IPS-20b (cell line): ENCODE measurements around the gene CD151.

ENCODE experiments used
- H3K27ac ChIP-seq: one replicate; pipeline ENCODE4 v1.5.1; 2013; ENCODE audit warnings: low read length
- H3K27me3 ChIP-seq: 2 replicates; pipeline ENCODE4 v1.6.1; 2013; ENCODE audit warnings: mild to moderate bottlenecking, low read length, inconsistent platforms; ENCODE audit not compliant: insufficient read depth
- H3K36me3 ChIP-seq: 2 replicates; pipeline ENCODE4 v1.6.1; 2013; ENCODE audit warnings: low read depth, mild to moderate bottlenecking, inconsistent platforms, low read length, moderate library complexity; ENCODE audit not compliant: insufficient read depth
- H3K4me1 ChIP-seq: 2 replicates; pipeline ENCODE4 v1.6.1; 2013; ENCODE audit warnings: mild to moderate bottlenecking, control low read depth, inconsistent platforms, low read length, moderate library complexity; ENCODE audit not compliant: insufficient read depth
- H3K4me3 ChIP-seq: 2 replicates; pipeline ENCODE4 v1.5.1; 2013; ENCODE audit warnings: mild to moderate bottlenecking, low read length, inconsistent platforms
- H3K9ac ChIP-seq: 2 replicates; pipeline ENCODE4 v1.6.1; 2013; ENCODE audit warnings: low read depth, mild to moderate bottlenecking, inconsistent platforms, low read length, moderate library complexity
- H3K9me3 ChIP-seq: 2 replicates; pipeline ENCODE4 v1.6.1; 2013; ENCODE audit warnings: mild to moderate bottlenecking, low read depth, low read length, inconsistent platforms; ENCODE audit not compliant: insufficient read depth

The CD151 gene

GRCh38 chr11:826836-827145 lies 6.0 kb upstream of the CD151 start:
- peak overlapping the region; percentile 64; the same call in 1 of the 2 replicates for H3K4me3 ChIP-seq
- H3K4me1 ChIP-seq, result peaks cover 17% of the 10 kb centered on the region
- H3K27me3 ChIP-seq, result peaks cover 65% of the 10 kb centered on the region
- no peaks in the 10 kb centered on the region for H3K9me3 ChIP-seq
- no peak overlapping the region for H3K27ac ChIP-seq
- peaks cover 8% of the 10 kb centered on the region for H3K36me3 ChIP-seq
- no peak overlapping the region for H3K9ac ChIP-seq

DNA sequence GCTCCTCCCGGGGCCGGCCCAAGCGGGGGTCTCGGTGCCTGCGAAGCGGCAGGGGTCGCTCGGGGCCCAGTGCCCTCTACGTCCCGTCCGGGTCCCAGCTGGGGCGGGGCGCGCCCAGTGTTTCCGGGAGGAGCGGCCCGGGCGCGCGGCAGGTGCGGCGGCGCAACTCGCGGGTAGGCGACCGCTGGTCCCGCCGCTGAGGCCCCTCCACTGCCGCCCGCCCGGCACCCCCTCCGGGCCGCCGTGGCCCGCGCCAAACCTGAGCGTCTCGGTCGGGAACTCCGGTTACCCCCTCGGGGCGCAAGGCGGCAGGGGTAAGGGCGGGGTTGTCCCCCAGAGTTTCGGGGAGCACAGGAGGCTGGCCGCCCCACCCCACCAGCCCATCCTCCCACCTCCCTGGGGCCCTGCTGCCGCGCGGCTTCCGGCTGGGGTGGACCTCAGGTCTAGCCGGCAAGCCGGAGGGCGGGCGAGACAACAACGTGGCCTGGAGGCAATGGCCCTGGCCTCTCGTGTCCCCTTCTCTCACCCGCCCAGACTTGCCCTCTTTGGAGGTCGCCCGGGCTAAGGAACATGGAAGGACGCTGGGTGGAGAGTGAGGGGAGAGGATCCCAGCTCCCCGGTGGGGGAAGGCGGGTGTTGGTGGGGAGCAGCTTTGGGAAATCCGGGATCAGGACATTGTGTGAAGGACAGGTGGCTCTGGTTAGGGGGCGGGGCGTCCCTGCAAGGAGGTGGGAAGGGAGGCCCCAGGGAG lies 5.4 kb upstream of the CD151 start:
- Histone ChIP-seq H3K36me3 (peaks cover 6% of the 10 kb centered on the region), H3K9ac (peak overlapping the region; percentile 50; the same call in 1 of the 2 replicates), H3K27me3 (peaks cover 70% of the 10 kb centered on the region), H3K27ac (no peak overlapping the region), H3K9me3 (no peaks in the 10 kb centered on the region), H3K4me3 (peak overlapping the region; percentile 64), H3K4me1 (peaks cover 22% of the 10 kb centered on the region)

- Histone ChIP-seq H3K4me1 (peaks cover 22% of the 10 kb centered on the region), H3K36me3 (peaks cover 4% of the 10 kb centered on the region; the same call in 1 of the 2 replicates), H3K9me3 (no peaks in the 10 kb centered on the region), H3K4me3 (peak within 1 kb of the TSS; percentile 64), H3K27me3 (peaks cover 72% of the 10 kb centered on the region), H3K27ac (no peak within 1 kb of the TSS), H3K9ac (peak within 1 kb of the TSS; percentile 50; the same call in 1 of the 2 replicates)
These were observed 4.9 kb upstream of the CD151 start, which contains the start of gene CRACR2B for GRCh38 chr11:827897-828192. Gene CRACR2B (plus strand): TSS chr11:827919. CDS start chr11:828608, 689 bp downstream.

- Histone ChIP-seq H3K4me3 (peak overlapping the region; percentile 56; the same call in 1 of the 2 replicates), H3K27me3 (peaks cover 76% of the 10 kb centered on the region), H3K36me3 (peaks cover 4% of the 10 kb centered on the region; the same call in 1 of the 2 replicates), H3K4me1 (peaks cover 22% of the 10 kb centered on the region), H3K27ac (no peak overlapping the region), H3K9me3 (no peaks in the 10 kb centered on the region), H3K9ac (peak overlapping the region; percentile 45; the same call in 1 of the 2 replicates)
These were observed 4.1 kb upstream of the CD151 start for GRCh38 chr11:828506-829175.

- Histone ChIP-seq H3K4me1 (peaks cover 25% of the 10 kb centered on the region), H3K4me3 (peak overlapping the region; percentile 56), H3K27ac (no peak overlapping the region)
These were observed 3.4 kb upstream of the CD151 start for GRCh38 chr11:829176-829846.

GRCh38 chr11:829847-830294 lies 2.9 kb upstream of the CD151 start:
- peaks cover 81% of the 10 kb centered on the region for H3K27me3 ChIP-seq
- H3K9ac ChIP-seq, result peak overlapping the region; percentile 45; the same call in 1 of the 2 replicates
- peak overlapping the region; percentile 56; the same call in 1 of the 2 replicates for H3K4me3 ChIP-seq
- H3K9me3 ChIP-seq, result no peaks in the 10 kb centered on the region
- peaks cover 4% of the 10 kb centered on the region; the same call in 1 of the 2 replicates for H3K36me3 ChIP-seq
- peaks cover 25% of the 10 kb centered on the region for H3K4me1 ChIP-seq
- H3K27ac ChIP-seq, result no peak overlapping the region

More at GRCh38 chr11:829176-829846, 3.4 kb upstream of the CD151 start:
- Histone ChIP-seq H3K9ac (peak overlapping the region; percentile 45; the same call in 1 of the 2 replicates), H3K27me3 (peaks cover 81% of the 10 kb centered on the region), H3K9me3 (no peaks in the 10 kb centered on the region), H3K36me3 (peaks cover 4% of the 10 kb centered on the region; the same call in 1 of the 2 replicates)

DNA sequence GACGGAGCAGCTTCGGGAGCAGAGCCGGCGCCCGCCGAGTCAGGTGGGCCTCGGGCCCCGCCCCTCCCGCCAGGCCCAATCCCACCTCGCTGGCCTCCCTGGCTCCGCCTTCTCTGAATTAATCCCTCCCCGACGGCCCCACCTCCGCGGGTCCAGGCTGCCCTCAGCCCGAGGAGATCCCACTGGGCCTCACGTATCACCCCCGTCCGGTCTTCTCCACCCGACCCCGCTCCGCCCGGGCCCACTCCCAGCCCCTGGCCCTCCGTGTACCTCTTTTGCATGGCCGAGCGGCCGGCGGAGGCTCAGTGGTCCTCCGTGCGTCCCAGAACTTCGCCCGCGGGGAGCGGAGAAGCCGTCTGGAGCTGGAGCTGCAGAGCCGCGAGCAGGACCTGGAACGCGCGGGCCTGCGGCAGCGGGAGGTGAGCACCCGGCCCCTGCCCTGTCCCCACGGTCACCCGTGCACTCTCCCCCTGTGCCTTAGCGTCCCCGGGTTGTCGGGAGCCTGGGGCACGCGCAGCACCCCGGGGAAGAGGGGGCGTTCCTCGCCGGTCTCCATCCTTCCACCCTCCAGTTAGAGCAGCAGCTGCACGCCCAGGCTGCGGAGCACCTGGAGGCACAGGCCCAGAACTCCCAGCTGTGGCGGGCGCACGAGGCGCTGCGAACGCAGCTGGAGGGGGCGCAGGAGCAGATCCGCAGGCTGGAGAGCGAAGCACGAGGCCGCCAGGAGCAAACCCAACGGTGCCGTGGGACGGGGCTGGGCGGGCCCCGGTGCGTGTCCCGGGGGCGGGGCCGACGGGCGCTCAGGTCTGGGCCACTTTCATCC lies 2.2 kb upstream of the CD151 start:
- Histone ChIP-seq H3K36me3 (no peaks in the 10 kb centered on the region), H3K27me3 (peaks cover 77% of the 10 kb centered on the region), H3K9ac (no peak overlapping the region), H3K27ac (no peak overlapping the region), H3K4me1 (peaks cover 25% of the 10 kb centered on the region), H3K9me3 (no peaks in the 10 kb centered on the region), H3K4me3 (peak overlapping the region; percentile 56)

DNA sequence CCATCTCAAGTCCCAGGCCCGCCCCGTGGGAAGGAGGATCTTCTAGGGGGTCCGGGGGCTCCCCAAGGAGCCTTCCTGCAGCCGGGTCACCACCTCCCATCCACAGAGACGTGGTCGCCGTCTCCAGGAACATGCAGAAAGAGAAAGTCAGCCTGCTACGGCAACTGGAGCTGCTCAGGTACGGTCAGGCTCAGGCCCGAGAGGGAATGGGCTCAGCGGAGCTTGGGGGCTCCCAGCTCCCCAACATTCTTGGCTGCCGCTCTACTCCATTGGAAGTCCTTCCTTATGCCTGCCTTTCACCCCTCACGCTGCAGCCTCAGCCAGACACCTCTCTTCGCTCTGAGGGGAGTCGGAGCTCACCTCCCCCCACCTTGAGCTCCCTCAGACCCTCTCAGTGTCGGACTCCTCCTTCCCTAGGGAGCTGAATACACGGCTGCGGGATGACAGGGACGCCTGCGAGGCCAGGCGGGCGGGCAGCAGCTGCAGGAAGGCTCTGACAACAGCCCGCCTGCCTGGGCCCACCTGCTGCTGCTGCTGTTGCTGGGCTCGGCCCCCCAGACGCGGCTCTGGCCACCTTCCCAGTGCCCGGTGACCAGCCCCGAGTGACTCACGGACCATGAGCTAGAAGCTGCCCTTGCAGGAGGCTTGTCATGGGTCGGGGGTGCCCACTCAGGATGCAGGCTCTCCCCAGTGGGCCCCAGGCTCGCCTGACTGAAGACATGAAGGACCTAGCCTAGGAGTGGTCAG lies 1.5 kb upstream of the CD151 start:
- Histone ChIP-seq H3K27me3 (peaks cover 70% of the 10 kb centered on the region), H3K9ac (no peak overlapping the region), H3K4me1 (peaks cover 25% of the 10 kb centered on the region)

DNA sequence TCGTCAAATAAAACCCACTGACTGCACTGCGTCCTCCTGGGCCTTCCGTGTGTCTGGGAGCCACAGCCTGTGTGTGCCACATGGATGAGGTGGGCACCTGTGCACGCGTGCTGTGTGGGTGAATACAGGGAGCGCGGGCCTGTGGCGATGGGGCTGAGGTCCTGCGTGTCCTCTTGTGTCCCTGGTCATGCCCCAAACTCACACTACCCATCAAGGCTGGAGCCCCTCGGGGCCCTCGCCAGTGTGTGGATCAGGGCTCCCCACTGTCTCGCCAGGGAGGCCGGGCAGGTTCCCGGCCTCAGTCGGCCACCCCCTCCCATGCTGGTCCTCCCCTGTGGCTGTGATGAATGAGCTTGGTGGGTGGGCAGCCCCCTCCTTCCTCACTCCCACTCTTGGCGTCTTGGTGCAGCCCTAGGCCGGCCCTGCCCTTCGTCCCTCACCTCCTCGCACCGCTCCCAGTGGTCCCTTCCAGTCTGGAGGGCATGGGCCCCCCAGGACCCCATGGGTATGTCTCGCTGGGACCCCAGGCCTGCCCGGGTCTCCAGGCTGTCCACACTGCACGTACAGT lies 707 bp upstream of the CD151 start:
- Histone ChIP-seq H3K4me1 (peaks cover 25% of the 10 kb centered on the region), H3K9me3 (no peaks in the 10 kb centered on the region), H3K9ac (no peak overlapping the region), H3K4me3 (peak overlapping the region; percentile 53), H3K36me3 (peaks cover 6% of the 10 kb centered on the region; the same call in 1 of the 2 replicates), H3K27ac (no peak overlapping the region), H3K27me3 (peaks cover 62% of the 10 kb centered on the region)

More for the DNA sequence above, 1.5 kb upstream of the CD151 start:
- H3K4me3 ChIP-seq, result peak overlapping the region; percentile 56
- H3K36me3 ChIP-seq, result no peaks in the 10 kb centered on the region
- H3K27ac ChIP-seq, result no peak overlapping the region
- no peaks in the 10 kb centered on the region for H3K9me3 ChIP-seq

DNA sequence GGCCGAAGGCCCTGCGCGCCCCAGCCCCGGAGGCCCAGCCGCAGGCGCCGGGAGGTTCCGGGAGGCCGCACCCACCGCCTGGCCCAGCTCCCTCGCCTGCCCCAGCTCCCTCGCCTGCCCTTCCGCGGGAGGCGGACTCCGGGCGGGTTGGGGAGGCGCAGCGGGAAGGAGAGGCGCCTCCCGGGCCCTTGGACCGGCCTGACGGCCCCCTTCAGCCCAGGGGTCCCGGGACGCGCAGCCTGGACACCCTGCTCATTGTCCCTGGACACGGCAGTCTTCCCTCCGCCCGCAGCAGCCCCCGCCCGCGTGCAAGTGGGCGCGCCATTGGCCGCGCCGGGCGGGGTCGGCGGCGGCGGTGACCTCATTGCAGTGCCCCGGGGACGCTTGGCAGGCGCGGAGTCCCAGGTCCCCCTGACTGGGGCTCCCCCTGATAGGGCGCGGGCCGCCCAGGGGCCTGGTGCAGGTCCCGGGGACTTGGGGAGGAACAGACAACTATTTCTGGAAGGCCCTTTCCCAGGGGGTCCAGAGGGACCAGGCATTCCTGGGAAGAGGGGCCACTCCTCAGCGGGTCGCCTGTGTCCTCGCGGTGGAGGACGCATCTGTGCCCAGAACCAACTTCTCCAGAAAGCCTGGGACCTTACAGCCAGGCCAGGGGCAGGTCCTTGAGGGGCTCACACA lies 501 bp downstream of the CD151 start:
- no peak overlapping the region for H3K27ac ChIP-seq

More for the DNA sequence above, 501 bp downstream of the CD151 start:
- Histone ChIP-seq H3K9me3 (no peaks in the 10 kb centered on the region), H3K4me1 (peaks cover 19% of the 10 kb centered on the region), H3K4me3 (peak overlapping the region; percentile 69), H3K27me3 (peaks cover 51% of the 10 kb centered on the region), H3K9ac (peak overlapping the region; percentile 74; the same call in 1 of the 2 replicates), H3K36me3 (peaks cover 17% of the 10 kb centered on the region; the same call in 1 of the 2 replicates)
